Colonic mucosa (tissue), 4 donors: Measurements from ENCODE around the gene GPC6. TPM values are rescaled to one million over a fixed set of nuclear protein-coding genes. Genes with fewer than 3 reads are reported as not detected.

Experiments used
- DNase-seq: peaks from one replicate; pipeline ENCODE4 v3.0.0-alpha.2; 2020
- H3K27ac ChIP-seq: fragments of 200-600 bp; one replicate; pipeline ENCODE4 v1.8.0; 2021
- H3K27me3 ChIP-seq: fragments of 200-600 bp; one replicate; pipeline ENCODE4 v1.8.0; 2021
- H3K36me3 ChIP-seq: fragments of 200-600 bp; one replicate; pipeline ENCODE4 v1.8.0; 2021
- H3K4me1 ChIP-seq: fragments of 200-600 bp; one replicate; pipeline ENCODE4 v1.8.0; 2021; ENCODE audit warnings: mild to moderate bottlenecking
- H3K4me3 ChIP-seq: fragments of 200-600 bp; one replicate; pipeline ENCODE4 v1.8.0; 2021
- H3K9ac ChIP-seq, 2 donors: one replicate each; pipeline ENCODE4 v1.7.0; 2013; ENCODE audit warnings: control low read depth in 2 of 2, low read depth in 2 of 2, low read length in 2 of 2
- H3K9me3 ChIP-seq: fragments of 200-600 bp; one replicate; pipeline ENCODE4 v1.8.0; 2021
- intact Hi-C: fragments of 100-400 bp; cut with DNase I; formaldehyde crosslinking; loops from one replicate; pipeline ENCODE4 v1.14.1; 2022
- total RNA-seq, 2 donors: library from RNA; stranded (reverse); fragmentation: NEBNext Ultra II Directional in 1 of 2; extraction: Animal tissue kit (Norgen Biotek cat#: 25700) in 1 of 2; gene quantifications; one replicate each; pipeline ENCODE4 v1.2.1, GENCODE V29; 2021
- TF ChIP-seq, protein P1 (sequence below): fragments of 200-600 bp; IDR thresholded peaks from one replicate; pipeline ENCODE4 v1.8.0; 2022; ENCODE audit warnings: antibody characterized with exemption, mild to moderate bottlenecking
- donor health status: healthy.
- donor health status: DM: no; HTN: no; CAD: no.
- donor health status: DM: no; HTN: no; CAD: no.

The GPC6 gene
- total RNA-seq, 2 donors from 2014 or later, result 2.3 to 4.0 TPM

DNA sequence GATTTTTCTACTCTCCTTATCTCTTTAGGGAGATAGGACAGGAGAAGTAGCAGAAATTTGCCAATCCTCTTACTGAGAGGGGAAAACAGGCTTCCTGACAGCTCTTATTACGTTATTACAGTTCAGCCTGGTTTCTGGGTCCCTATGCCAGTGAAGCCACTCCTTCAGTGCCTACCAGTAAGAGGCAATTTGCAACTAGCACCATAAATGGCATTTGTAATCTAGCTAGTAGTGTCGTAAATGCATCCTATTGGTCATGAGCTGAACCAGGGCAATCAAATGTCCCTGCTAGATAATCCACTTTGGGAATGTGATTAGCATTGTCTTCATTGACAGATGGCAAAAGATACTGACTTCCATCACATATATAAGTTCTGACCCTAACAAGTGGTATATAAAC is 824.1 kb downstream of the GPC6 start:
- no peaks in the 10 kb centered on the region for H3K27me3 ChIP-seq
- intact Hi-C loops, result no loop called here
- H3K27ac ChIP-seq, result no peak overlapping the region
- H3K9me3 ChIP-seq, result no peaks in the 10 kb centered on the region
- TF ChIP-seq, protein P1, sequence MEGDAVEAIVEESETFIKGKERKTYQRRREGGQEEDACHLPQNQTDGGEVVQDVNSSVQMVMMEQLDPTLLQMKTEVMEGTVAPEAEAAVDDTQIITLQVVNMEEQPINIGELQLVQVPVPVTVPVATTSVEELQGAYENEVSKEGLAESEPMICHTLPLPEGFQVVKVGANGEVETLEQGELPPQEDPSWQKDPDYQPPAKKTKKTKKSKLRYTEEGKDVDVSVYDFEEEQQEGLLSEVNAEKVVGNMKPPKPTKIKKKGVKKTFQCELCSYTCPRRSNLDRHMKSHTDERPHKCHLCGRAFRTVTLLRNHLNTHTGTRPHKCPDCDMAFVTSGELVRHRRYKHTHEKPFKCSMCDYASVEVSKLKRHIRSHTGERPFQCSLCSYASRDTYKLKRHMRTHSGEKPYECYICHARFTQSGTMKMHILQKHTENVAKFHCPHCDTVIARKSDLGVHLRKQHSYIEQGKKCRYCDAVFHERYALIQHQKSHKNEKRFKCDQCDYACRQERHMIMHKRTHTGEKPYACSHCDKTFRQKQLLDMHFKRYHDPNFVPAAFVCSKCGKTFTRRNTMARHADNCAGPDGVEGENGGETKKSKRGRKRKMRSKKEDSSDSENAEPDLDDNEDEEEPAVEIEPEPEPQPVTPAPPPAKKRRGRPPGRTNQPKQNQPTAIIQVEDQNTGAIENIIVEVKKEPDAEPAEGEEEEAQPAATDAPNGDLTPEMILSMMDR, result no peak
- DNase-seq, result no peak
- no peak overlapping the region for H3K9ac ChIP-seq
- no peak overlapping the region for H3K4me3 ChIP-seq
- H3K36me3 ChIP-seq, result no peaks in the 10 kb centered on the region
- H3K4me1 ChIP-seq, result no peaks in the 10 kb centered on the region

DNA sequence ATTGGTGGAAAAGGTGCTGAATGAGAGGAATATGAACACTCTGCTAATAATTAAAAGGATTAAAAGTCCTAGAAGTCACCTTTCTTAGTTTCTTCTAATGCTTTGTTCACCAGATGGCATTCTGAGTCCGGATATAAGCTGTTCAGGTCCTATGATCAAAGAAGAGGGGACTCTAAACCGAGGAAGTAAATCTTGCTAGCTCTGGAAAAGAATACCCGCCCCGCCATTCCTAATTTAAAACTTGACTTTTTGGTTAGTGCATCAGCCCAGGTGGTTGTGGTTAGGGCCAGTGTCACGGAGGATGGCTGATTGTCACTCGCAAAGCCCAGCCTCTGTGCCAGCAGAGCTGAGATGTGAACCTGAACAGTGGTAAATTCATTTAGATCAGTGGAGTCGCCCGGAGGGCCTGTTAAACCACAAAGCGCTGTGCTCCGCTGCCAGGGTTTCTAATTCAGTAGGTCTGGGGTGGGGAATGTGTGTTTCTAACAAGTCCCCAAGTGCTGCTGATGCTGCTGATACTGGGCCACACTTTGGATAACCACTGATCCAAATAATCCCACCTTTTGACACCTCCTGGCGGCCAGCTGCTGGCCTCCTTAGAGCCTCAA is 827.5 kb downstream of the GPC6 start:
- Histone ChIP-seq H3K27me3 (no peaks in the 10 kb centered on the region), H3K36me3 (no peaks in the 10 kb centered on the region), H3K4me1 (no peaks in the 10 kb centered on the region), H3K9ac (no peak overlapping the region), H3K27ac (no peak overlapping the region), H3K9me3 (no peaks in the 10 kb centered on the region), H3K4me3 (no peak overlapping the region)
- DNase-seq, result no peak
- intact Hi-C loops, result no loop called here
- TF ChIP-seq, protein P1, result no peak

DNA sequence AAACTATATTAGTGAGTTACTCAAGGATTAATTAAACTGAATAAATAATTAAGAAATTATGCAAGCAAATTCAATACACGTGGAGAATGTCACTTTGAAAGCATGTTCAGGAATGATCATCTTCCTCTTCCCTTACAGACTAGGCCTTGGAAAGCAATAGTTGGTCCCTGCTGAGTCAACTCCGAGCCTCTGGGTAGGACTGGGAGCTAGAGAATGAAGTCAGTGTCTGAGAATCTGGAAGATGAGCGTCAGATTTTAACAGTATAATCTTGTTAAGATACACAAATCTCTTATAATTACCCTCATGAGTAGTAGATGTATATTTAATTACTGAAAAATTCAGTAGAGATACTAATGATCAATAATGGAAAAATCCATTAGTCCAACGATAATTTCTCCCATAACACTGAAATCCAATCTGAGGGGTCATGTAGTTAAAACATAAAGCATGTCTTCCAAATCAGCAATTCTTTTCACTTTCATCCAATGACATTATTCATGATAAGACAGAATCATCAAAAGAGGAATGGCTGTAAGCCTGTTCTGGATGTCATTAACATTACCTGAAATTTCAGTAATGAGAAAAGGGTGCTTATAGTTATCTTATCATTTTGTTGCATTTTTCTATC is 829.9 kb downstream of the GPC6 start:
- Histone ChIP-seq H3K9me3 (no peaks in the 10 kb centered on the region), H3K9ac (no peak overlapping the region), H3K4me1 (no peaks in the 10 kb centered on the region), H3K27me3 (no peaks in the 10 kb centered on the region), H3K36me3 (no peaks in the 10 kb centered on the region), H3K4me3 (no peak overlapping the region), H3K27ac (no peak overlapping the region)
- DNase-seq, result no peak
- intact Hi-C loops, result no loop called here
- TF ChIP-seq, protein P1, result no peak

DNA sequence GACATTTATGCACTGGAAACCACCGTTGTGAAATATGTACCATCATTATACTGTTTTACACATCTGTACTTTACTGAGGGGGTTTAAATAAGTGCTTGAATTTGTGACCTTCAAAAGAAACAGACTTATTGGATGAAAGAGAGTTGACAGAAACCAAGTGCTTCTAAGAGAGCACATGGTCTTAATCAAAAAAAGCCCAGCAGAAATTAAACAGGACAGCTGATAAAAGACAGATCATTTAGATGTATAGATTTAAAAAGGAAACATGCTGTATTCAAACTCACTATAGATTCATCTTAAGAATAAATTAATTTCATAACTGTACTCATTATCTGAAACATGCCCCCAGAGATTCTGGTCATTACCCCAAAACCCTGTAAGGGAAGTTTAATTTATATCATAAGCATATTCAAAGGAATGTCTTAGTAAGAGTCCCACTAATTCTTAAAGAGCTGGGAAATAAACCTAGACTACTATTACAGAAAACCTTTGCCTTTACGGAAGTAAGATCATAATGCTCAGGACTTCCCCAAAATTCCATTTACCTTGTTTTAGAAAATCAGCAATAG is 831.1 kb downstream of the GPC6 start:
- H3K27ac ChIP-seq, result no peak overlapping the region

DNA sequence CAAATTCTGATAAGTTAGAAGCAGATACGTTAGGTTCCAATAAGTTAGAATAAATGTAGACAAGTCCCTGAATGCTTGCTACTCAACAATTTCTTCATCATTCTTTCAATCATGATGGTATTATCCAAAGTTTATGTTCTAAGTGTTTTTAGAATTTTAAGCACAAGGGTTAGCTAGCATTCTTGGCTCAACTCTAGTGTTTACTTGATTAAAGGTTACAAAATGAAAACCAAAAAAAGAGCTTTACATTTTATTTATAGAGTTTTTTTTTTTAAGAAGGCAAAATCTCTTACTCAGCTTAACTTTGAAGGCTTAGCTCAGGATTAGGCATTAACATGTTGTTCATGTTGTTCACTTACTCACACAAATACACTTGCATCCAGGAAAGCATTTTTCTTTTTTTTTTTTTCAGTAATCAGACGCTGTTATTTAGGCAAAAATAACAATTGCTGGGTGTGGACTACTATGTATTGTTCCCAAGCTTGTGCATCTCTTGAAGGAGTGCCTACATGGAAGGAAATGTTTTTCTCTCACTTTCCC is 832.3 kb downstream of the GPC6 start:
- TF ChIP-seq, protein P1, result no peak
- no peaks in the 10 kb centered on the region for H3K4me1 ChIP-seq
- no peaks in the 10 kb centered on the region for H3K9me3 ChIP-seq
- no peak overlapping the region for H3K27ac ChIP-seq
- DNase-seq, result no peak
- no peaks in the 10 kb centered on the region for H3K27me3 ChIP-seq
- no peak overlapping the region for H3K9ac ChIP-seq
- no peak overlapping the region for H3K4me3 ChIP-seq
- intact Hi-C loops, result no loop called here
- no peaks in the 10 kb centered on the region for H3K36me3 ChIP-seq

More for the DNA sequence above, 831.1 kb downstream of the GPC6 start:
- H3K9me3 ChIP-seq, result no peaks in the 10 kb centered on the region
- no peak overlapping the region for H3K4me3 ChIP-seq
- H3K4me1 ChIP-seq, result no peaks in the 10 kb centered on the region
- no peak overlapping the region for H3K9ac ChIP-seq
- intact Hi-C loops, result no loop called here
- H3K36me3 ChIP-seq, result no peaks in the 10 kb centered on the region
- TF ChIP-seq, protein P1, result no peak
- no peaks in the 10 kb centered on the region for H3K27me3 ChIP-seq
- no peak for DNase-seq
